ENCODE measurements around the gene SLC15A4. TPM values are rescaled to one million over a fixed set of nuclear protein-coding genes. Genes with fewer than 3 reads are reported as not detected.
"Not testable (repeated sequence)": the region's sequence is repeated elsewhere in the genome, so short reads cannot be mapped to it uniquely, and the experiment has no call there.

SLC15A4 gene
- total RNA-seq, 1 donor from 2014 or later = 30.0 TPM

DNA sequence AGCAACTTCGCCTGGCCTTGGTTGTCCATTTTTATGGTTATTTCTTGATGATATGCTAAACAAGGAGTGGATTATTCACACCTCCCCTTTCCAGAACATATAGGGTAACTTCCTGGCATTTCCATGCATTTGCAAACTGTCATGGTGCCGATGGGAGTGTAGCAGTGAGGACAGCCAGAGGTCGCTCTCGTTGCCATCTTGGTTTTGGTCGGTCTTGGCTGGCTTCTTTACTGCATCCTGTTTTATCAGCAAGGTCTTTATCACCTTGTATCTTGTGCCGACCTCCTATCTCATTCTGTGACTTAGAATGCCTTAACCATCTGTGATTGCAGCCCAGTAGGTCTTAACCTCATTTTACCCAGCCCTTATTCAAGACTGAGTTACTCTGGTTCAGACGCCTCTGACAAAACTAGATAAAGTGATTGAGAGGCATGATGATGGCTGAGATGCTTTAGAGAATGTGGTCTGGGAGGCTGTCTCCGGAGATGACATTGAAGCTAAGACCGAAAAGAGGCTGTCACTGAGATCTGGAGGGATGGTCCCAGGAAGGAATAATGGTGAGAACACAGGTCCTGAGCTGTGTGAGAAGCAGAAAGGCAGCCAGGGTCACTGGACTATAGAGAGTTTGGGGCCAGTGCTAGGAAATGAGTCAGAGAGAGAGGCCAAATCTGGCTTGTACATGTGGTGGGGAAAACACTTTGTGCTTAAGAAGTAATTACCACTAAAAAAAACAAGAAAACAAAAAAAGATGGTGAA is 32.5 kb upstream of the SLC15A4 start:
- ATAC-seq (no peak), DNase-seq (no peak)
- intact Hi-C loops (cut with DNase I) = no loop called here
- H3K27me3 ChIP-seq (ENCODE audit: low read depth) = peaks cover 21% of the 10 kb centered on the region
- no peaks in the 10 kb centered on the region for H3K4me1 ChIP-seq
- H3K4me3 ChIP-seq = no peak overlapping the region
- no peaks in the 10 kb centered on the region for H3K36me3 ChIP-seq
- TF ChIP-seq CTCF (IDR thresholded peaks at IDR 0.05) = no peak
- no peaks in the 10 kb centered on the region for H3K9me3 ChIP-seq
- peak overlapping the region; percentile 24 for H3K27ac ChIP-seq

DNA sequence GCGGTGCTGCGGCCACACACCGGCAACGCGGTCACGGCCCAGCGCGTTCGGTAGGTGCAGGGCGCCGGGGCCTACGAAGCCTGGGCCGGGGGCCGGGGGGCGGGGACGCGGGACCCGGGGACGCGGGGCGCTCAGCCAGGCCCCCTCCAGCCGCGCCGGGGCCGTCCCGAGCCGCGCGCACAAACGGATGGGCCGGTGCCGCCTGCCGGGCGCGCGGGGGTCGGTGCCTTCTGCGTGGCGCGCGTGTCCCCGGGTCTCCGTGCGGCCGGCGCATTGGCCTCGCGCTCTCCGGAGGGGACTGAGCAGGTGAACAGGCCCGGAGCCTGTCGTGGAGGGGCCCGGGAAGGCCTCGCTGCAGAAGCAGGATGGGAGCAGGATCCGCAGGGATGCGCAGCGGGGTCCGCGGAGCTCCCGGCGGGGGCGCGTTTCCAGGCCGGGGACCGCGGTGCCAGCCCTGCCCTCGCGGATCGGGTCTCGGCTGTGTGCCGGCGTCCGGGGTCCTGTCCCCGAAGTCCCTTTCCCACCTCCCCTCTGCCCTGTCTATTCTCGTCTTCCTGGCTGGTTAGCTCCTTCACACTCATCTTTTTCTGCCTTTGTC is 29.9 kb upstream of the SLC15A4 start:
- Histone ChIP-seq H3K36me3 (no peaks in the 10 kb centered on the region), H3K4me3 (peak overlapping the region; percentile 43), H3K27ac (peak overlapping the region; percentile 73), H3K4me1 (no peaks in the 10 kb centered on the region), H3K9me3 (no peaks in the 10 kb centered on the region), H3K27me3 (ENCODE audit: low read depth) (peaks cover 21% of the 10 kb centered on the region)
- no peak for DNase-seq
- peak; percentile 21 to 27 for ATAC-seq
- no peak for TF ChIP-seq CTCF (IDR thresholded peaks at IDR 0.05)
- intact Hi-C loops (cut with DNase I) = no loop called here

DNA sequence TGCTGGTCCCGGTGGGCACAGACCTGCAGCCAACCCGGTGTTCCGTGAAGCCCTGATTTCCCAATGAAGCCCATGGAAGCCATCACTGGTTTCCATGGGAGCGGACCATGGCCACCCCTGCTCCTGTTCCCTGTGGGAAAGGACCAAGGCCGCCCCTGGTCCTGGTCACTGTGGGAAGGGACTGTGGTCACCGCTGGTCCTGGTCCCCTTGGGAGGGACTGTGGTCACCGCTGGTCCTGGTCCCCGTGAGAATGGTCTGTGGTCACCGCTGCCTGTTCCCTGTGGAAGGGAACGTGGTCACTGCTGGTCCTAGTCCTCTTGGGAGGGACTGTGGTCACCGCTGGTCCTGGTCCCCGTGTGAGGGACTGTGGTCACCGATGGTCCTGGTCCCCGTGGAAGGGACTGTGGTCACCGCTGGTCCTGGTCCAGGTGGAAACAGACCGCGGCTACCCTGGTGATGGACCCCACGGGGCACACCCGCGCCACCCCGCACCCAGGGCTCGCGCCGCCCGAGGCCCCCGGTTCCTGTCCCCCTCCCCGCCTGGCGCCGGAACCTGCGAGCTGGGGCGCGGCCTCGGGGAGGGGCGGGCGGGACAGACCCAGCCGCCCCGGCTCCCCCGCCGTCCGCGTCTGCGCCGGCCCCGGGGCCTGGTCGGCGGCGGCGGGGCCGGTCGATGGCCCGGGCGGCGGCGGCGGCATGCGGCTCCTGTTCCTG is 29.3 kb upstream of the SLC15A4 start, which contains the start of gene GLT1D1:
TSS of gene GLT1D1 (plus strand) at position 594 of the 715 bp plus-strand sequence. CDS start at position 698, 104 bp downstream.
- DNase-seq = no peak
- no peaks in the 10 kb centered on the region for H3K4me1 ChIP-seq
- intact Hi-C loops (cut with DNase I) = no loop called here
- peak within 1 kb of the TSS; percentile 73 for H3K27ac ChIP-seq
- no peaks in the 10 kb centered on the region for H3K9me3 ChIP-seq
- no peaks in the 10 kb centered on the region for H3K36me3 ChIP-seq
- ATAC-seq = no peak
- H3K4me3 ChIP-seq = peak within 1 kb of the TSS; percentile 43
- no peak for TF ChIP-seq CTCF (IDR thresholded peaks at IDR 0.05)
- H3K27me3 ChIP-seq (ENCODE audit: low read depth) = peaks cover 21% of the 10 kb centered on the region

- Histone ChIP-seq H3K4me1 (no peaks in the 10 kb centered on the region), H3K27ac (no peak overlapping the region), H3K9me3 (no peaks in the 10 kb centered on the region), H3K27me3 (ENCODE audit: low read depth) (peaks cover 21% of the 10 kb centered on the region), H3K4me3 (no peak overlapping the region), H3K36me3 (no peaks in the 10 kb centered on the region)
- no peak for TF ChIP-seq CTCF (IDR thresholded peaks at IDR 0.05)
- intact Hi-C loops (cut with DNase I) = no loop called here
- no peak for ATAC-seq
- no peak for DNase-seq
Measured at GRCh38 chr12:128852026-128852698, 28.4 kb upstream of the SLC15A4 start.

- DNase-seq; H3K27ac ChIP-seq; H3K4me1 ChIP-seq; ATAC-seq; H3K9me3 ChIP-seq; intact Hi-C loops (cut with DNase I); H3K36me3 ChIP-seq; H3K4me3 ChIP-seq: not testable (repeated sequence)
- peaks cover 21% of the 10 kb centered on the region for H3K27me3 ChIP-seq (ENCODE audit: low read depth)
Measured at GRCh38 chr12:128851429-128851828, 27.7 kb upstream of the SLC15A4 start.
